KBM-7 (cell line): ENCODE measurements around the gene CHP1.
A peak's percentile ranks its signal among the peaks of the same experiment; 100 is the strongest.
"Not testable (repeated sequence)": the region's sequence is repeated elsewhere in the genome, so short reads cannot be mapped to it uniquely, and the experiment has no call there.

ENCODE experiments used
- DNase-seq: peaks from one replicate; pipeline ENCODE4 v3.0.0-alpha.2; 2015
- in situ Hi-C: fragments of 300-500 bp; cut with MboI; formaldehyde crosslinking; loops from 2 replicates; pipeline ENCODE4 v1.14.3; 2020; ENCODE audit warnings: low sequenced_read_pairs, low pct_unique_long_range_greater_than_20kb, mixed read lengths

The CHP1 gene

DNA sequence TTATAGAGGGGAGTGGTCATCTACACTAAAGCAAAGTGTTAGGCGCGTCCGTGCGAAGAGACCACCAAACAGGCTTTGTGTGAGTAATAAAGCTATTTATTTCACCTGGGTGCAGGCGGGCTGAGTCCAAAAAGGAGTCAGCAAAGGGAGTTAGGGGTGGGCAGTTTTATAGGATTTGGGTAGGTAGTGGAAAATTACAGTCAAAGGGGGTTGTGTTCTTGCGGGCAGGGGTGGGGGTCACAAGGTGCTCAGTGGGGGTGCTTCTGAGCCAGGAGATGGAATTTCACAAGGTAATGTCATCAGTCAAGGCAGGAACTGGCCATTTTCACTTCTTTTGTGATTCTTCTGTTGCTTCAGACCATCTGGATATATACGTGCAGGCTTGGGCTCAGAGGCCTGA is 54.2 kb downstream of the CHP1 start:
- in situ Hi-C loops, result no loop called here
- DNase-seq, result no peak

DNA sequence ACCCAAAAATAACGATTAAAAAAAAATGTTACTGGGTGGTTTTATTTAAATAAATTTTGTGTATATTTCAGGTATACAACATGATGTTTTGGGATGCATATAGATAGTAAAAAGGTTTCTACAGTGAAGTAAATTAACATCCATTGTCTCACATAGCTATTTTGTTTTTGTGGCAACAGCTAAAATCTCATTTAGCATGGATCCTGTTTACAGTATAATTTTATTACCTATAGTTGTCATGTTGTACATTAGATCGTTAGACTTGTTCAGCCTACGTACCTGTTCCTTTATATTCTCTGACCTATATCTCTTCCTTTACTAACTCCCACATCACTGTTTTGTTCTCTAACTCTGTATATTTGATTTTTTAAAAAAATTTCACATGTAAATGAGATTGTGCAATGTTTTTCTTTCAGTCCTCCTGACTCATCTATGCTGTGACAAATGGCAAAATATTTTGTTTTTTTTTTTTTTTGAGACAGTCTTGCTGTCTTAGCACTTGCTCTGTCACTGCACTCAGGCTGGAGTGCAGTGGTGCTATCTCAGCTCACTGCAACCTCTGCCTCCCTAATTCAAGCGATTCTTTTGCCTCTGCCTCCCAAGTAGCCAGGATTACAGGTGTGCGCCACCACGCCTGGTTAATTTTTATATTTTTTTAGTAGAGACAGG is 55.7 kb downstream of the CHP1 start:
- no peak for DNase-seq
- in situ Hi-C loops, result no loop called here

DNA sequence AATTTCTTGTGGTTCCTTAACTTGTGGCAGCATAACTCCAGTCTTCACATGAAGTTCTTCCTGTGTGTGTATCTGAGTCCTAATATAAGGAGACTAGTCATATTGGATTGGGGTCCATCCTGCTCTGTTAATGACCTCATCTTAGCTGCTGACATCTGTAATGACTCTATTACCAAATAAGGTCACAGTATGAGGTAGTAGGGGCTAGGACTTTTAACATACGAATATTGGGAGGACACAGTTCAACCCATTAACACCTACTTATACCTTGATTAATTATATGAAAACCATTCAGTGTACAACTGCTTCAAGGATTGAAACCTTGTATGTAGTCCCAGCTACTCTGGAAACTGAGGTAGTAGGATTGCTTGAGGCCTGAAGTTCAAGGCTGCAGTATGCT is 57.4 kb downstream of the CHP1 start:
- DNase-seq, result no peak
- in situ Hi-C loops, result no loop called here

DNA sequence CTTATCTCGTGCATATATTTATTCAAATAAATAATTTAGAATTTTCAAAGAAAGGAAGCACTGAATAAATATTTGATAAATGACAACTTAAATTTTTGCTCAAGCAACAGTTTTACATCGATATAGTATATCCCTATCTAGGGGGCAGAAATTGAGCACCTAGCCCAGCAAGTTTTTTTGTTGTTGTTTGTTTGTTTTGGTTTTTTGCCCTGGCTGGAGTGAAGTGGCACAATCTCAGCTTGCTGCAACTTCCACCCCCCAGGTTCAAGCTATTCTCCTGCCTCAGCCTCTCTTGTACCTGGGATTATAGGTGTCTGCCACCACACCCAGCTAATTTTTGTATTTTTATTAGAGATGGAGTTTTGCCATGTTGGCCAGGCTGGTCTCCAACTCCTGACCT is 58.9 kb downstream of the CHP1 start:
- in situ Hi-C loops, result no loop called here
- no peak for DNase-seq

DNA sequence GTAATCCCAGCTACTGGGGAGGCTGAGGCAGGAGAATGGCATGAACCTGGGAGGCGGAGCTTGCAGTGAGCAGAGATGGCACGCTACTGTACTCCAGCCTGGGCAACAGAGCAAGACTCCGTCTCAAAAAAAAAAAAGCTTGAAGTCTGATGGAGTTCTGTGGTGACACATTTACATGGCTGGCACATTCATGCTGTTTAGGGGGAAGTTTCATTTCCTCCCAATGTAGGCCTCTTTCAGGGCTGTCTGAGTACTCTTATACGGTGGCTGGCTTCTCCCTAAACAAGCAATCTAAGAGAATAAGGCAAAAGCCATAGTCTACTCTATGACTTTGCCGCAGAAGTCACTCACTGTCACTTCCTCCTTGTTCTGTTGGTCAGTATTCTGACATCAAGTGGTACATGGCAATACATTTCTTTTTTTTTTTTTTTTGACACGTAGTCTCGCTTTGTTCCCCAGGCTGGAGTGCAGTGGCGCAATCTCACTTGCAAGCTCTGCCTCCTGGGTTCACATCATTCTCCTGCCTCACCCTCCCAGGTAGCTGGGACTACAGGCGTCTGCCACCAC is 60.1 kb downstream of the CHP1 start:
- in situ Hi-C loops, result no loop called here
- peak; percentile 28 for DNase-seq

DNA sequence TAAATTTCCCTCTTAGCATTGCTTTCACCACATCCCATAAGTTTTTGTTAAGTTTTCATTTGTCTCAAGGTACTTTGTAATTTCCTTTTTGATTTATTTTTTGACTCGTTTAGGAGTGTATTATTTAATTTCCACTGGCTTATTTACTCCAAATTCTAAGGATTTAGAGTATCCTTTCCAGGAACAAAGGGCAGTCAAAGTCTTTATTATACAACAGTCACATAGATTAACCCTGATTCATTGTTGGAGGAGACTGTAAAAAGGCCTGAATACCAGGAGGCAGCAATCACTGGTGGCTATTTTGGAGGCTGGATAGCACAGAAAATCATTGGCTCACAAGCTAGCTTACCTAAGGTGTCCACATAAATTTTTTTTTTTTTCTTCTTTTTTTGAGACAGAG is 61.5 kb downstream of the CHP1 start:
- DNase-seq, result no peak
- in situ Hi-C loops, result no loop called here

DNA sequence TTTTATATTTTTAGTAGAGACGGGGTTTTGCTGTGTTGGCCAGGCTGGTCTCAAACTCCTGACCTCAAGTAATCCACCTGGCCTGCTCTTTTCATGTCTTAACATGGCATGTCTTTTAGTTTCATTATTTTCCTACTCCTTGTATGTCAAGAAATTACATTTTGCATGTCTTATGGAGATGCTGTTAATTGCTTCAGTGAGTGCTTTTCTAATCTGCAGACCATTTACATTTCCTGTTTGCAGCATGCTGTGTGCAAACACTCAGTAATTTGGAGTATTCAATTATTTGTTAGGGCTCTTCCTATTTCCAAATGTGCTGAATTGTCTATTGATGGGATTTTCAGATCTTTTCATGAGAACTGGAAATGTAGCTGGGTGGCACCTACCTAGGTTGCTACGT is 70.1 kb downstream of the CHP1 start:
- DNase-seq, in situ Hi-C loops: not testable (repeated sequence)

DNA sequence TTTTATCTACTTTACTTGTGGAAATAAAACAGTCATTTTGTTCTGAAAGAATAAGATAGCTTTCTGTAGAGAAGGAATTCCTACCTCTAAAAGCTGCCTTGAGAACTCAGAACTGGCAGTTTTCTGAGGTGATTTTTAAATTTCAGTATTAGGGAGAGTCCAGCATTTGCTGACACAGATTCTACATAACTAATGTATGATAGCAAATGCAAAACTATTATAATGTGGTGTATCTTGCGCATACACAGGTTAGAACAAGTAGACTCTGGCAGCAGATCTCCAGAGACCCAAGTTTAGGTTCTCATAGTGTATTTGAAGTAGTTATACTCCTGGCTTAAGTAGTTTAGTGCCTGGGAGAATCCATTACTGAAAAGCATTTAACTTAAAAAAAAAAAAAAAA is 70.5 kb downstream of the CHP1 start:
- no peak for DNase-seq
- in situ Hi-C loops, result no loop called here

DNA sequence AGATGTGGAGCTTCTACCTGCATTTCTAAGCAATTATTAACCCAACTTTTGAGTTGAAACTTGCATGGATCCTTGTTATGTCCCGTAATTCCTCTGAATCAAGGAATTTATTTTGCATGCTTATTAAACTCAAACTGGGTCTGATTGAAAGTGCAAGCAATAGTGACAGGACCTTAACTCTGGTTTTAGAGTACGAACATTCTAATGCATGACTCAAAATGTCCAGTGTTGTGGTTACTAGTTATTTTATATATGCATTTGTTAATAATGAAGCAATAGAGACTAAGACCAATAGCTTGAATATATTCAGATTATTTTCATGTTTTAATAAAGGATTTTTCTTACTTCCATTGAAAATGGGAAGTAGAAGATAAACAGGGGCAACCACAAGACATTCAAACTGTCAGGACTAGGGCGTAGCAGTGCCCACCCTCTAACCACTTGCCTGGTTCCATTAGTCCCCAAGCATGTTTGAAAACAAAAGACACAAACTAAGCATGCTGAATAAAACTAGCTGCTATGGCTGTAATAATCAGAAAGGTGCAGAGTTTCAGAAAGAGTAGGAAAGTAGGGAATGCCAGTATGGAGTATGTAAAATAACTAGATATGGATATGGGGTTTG is 73.2 kb downstream of the CHP1 start:
- in situ Hi-C loops, result no loop called here
- peak; percentile 50 for DNase-seq

DNA sequence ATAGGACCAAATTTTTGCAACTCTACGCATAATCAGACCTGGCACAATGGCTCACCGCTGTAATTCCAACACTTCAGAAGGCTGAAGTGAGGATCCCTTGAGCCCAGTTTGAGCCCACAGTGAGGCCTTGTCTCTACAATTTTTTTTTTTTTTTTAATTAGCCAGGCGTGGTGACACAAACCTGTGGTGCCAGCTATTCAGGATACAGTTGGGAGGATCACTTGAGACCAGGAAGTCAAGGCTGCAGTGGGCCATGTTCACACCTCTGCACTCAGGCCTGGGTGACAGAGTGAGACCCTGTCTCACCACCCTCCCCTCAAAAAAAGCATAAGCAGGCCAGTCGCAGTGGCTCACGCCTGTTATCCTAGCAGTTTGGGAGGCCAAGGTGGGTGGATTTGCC is 76.6 kb downstream of the CHP1 start:
- in situ Hi-C loops, result no loop called here
- no peak for DNase-seq

DNA sequence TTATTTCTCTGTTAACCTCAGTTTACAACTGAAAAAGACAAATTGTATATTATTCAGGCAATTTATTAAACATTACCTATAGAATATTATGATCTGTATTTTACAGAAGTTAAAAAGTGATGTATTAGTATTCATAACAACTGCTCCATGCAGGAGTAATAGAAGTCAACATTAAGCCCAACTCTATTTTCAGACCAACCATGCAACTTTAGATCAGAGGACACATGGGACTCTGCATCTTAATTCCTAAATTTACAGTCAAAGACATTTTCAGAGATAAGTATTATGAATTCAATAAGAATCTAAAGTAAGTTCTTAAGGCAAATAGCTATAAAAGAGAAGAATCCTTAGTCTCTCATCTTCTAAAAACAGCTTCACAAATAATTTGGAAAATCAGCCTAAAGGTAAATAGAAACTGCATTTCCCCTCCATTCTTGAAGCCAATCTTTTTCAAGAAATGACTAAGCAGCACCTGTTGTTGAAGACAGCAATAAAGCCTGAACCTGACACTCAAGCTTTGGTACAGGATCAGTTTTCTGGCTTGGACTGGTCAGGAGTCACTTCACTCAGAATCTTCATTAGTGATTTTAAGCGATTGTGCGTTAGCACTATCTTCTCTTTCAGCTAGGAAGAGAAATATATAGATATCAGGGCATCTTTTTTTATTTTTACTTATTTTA is 78.3 kb downstream of the CHP1 start:
- in situ Hi-C loops, result no loop called here
- DNase-seq, result no peak

DNA sequence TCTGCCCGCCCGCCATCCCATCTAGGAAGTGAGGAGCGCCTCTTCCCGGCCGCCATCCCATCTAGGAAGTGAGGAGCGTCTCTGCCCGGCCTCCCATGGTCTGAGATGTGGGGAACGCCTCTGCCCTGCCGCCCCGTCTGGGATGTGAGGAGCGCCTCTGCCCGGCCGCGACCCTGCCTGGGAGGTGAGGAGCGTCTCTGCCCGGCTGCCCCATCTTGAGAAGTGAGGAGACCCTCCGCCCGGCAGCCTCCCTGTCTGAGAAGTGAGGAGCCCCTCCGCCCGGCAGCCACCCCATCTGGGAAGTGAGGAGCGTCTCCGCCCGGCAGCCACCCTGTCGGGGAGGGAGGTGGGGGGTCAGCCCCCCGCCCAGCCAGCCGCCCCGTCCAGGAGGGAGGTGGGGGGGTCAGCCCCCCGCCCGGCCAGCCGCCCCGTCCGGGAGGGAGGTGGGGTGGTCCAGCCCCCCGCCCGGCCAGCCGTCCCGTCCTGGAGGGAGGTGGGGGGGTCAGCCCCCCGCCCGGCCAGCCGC is 89.8 kb downstream of the CHP1 start:
- in situ Hi-C loops, DNase-seq: not testable (repeated sequence)

DNA sequence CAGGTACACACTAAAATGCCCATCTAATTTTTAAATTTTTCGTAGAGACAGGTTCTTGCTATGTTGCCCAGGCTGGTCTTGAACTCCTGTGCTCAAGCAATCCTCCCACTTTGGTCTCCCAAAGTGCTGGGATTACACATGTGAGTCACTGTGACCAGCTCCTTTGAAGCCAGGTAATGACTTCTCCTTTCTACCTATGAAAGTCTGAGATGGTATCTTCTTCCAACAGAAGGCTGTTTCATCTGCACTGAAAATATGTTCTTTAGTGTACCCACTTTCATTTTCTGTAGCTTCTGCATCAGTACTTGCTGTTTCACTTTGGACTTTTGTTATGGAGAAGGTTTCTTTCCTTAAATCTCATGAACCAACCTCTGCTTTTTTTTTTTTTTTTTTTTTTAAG is 92.5 kb downstream of the CHP1 start:
- in situ Hi-C loops, result no loop called here
- no peak for DNase-seq

DNA sequence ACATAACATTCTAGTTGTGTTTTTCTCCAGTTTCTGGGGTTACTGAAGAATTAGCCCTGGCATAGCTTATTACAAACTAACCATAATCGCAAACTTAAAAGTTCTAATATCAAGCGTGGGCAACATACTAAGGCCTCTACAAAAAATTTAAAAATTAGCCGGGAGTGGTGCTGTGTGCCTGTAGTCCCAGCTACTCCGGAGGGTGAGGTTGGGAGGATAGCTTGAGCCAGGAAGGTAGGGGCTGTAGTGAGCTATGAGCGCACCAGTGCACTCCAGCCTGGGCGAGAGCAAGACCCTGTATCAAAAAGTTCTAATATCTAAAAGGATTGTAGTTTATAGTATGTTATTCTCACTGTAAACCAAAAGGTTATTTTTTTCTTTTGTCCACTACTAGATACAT is 100.2 kb downstream of the CHP1 start:
- no peak for DNase-seq
- in situ Hi-C loops, result no loop called here
